HepG2 (cell line): ENCODE results near the gene MAPK14.

Source experiments
- FOSL2 ChIP-seq: sonication (generic); formaldehyde crosslinking; IDR thresholded peaks from 2 replicates; pipeline ENCODE4 v1.4.0; 2020; ENCODE audit warnings: missing genetic modification reagents
- GATAD2A ChIP-seq: IDR thresholded peaks from 2 replicates; pipeline ENCODE4 v1.6.1; 2016
- POLR2AphosphoS2 ChIP-seq: IDR thresholded peaks from 2 replicates; pipeline ENCODE4 v1.6.1; 2011; ENCODE audit warnings: low read depth, low read length, improper control_type of control experiment
- TAF1 ChIP-seq: sonication (generic); formaldehyde crosslinking; IDR thresholded peaks from 2 replicates; pipeline ENCODE4 v1.4.0; 2020; ENCODE audit warnings: missing genetic modification reagents
- TF ChIP-seq, protein P1 (sequence below): sonication (generic); formaldehyde crosslinking; IDR thresholded peaks from 2 replicates; pipeline ENCODE4 v1.5.0; 2020; ENCODE audit warnings: mild to moderate bottlenecking, missing genetic modification reagents, moderate library complexity

DNA sequence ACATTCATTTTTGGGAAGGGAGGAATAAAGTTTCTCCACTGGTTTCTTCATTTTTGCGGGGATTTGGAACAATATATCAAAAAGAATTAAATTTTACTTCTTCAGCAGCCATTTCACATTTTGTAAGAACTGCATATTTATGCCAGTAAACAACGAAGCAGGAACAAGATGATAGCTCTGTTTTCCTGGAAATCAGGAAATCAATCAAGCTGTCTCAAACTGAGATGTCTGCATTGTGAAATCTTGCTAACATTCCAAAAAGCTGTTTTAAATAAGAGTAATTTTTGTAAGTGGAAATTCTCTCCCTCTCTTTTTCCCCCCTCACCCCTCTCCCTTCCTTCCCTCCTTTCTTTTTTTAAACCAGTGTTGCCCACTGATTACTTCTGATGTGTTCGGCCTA is 122.7 kb downstream of the MAPK14 start:
- TF ChIP-seq POLR2AphosphoS2 (no peak), TAF1 (CRISPR knock-in tag) (no peak), FOSL2 (CRISPR knock-in tag) (no peak), GATAD2A (no peak)
- TF ChIP-seq, protein P1, sequence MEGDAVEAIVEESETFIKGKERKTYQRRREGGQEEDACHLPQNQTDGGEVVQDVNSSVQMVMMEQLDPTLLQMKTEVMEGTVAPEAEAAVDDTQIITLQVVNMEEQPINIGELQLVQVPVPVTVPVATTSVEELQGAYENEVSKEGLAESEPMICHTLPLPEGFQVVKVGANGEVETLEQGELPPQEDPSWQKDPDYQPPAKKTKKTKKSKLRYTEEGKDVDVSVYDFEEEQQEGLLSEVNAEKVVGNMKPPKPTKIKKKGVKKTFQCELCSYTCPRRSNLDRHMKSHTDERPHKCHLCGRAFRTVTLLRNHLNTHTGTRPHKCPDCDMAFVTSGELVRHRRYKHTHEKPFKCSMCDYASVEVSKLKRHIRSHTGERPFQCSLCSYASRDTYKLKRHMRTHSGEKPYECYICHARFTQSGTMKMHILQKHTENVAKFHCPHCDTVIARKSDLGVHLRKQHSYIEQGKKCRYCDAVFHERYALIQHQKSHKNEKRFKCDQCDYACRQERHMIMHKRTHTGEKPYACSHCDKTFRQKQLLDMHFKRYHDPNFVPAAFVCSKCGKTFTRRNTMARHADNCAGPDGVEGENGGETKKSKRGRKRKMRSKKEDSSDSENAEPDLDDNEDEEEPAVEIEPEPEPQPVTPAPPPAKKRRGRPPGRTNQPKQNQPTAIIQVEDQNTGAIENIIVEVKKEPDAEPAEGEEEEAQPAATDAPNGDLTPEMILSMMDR (CRISPR knock-in tag) = no peak
